Testis (tissue), 2 donors: ENCODE data around the gene S1PR4.

Experiments
- POLR2A ChIP-seq: fragments of 450-650 bp; IDR thresholded peaks from one replicate; pipeline ENCODE4 v1.6.1; 2017; ENCODE audit warnings: antibody characterized with exemption, mild to moderate bottlenecking, moderate library complexity
- TF ChIP-seq, protein P1 (sequence below), 3 experiments: fragments of 450-650 bp in 2 of 3; fragments of 200-600 bp in 1 of 3; sonication (generic) in 1 of 3; IDR thresholded peaks; one replicate each; pipeline ENCODE4 v1.5.1; 2016 to 2019; ENCODE audit warnings: antibody characterized with exemption in 3 of 3, mild to moderate bottlenecking in 2 of 3, moderate library complexity in 1 of 3

DNA sequence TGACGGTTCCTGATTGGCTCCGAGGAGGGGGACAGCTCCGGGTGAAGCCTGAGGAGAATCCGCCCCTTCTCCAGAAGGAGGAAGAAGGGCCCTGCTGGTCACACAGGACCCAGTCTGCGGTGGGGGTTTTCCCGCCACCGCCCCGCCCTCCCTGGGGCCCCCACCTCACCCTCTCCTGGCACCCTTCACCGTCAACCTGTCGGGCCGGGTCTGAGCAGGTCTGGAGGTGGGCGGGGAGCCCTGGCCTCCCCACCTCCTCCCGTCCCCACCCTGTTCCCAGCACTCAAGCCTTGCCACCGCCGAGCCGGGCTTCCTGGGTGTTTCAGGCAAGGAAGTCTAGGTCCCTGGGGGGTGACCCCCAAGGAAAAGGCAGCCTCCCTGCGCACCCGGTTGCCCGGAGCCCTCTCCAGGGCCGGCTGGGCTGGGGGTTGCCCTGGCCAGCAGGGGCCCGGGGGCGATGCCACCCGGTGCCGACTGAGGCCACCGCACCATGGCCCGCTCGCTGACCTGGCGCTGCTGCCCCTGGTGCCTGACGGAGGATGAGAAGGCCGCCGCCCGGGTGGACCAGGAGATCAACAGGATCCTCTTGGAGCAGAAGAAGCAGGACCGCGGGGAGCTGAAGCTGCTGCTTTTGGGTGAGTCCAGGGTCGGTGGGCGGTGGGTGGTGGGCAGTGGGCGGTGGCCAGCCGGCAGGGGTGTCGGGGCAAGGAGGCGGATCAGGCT lies 42.4 kb upstream of the S1PR4 start, which contains the start of gene GNA15:
- TF ChIP-seq, protein P1, sequence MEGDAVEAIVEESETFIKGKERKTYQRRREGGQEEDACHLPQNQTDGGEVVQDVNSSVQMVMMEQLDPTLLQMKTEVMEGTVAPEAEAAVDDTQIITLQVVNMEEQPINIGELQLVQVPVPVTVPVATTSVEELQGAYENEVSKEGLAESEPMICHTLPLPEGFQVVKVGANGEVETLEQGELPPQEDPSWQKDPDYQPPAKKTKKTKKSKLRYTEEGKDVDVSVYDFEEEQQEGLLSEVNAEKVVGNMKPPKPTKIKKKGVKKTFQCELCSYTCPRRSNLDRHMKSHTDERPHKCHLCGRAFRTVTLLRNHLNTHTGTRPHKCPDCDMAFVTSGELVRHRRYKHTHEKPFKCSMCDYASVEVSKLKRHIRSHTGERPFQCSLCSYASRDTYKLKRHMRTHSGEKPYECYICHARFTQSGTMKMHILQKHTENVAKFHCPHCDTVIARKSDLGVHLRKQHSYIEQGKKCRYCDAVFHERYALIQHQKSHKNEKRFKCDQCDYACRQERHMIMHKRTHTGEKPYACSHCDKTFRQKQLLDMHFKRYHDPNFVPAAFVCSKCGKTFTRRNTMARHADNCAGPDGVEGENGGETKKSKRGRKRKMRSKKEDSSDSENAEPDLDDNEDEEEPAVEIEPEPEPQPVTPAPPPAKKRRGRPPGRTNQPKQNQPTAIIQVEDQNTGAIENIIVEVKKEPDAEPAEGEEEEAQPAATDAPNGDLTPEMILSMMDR (IDR thresholded peaks at IDR 0.05) = no peak
- no peak for TF ChIP-seq POLR2A
